Karpas-422 (cell line): ENCODE data around the gene ANKZF1. TPM values are rescaled to one million over a fixed set of nuclear protein-coding genes. Genes with fewer than 3 reads are reported as not detected.

ENCODE experiments used
- DNase-seq: peaks from one replicate; pipeline ENCODE4 v3.0.0-alpha.2; 2015
- H2AFZ ChIP-seq: fragments of 200-600 bp; sonication (generic); 2 replicates; pipeline ENCODE4 v1.6.1; 2014; ENCODE audit warnings: antibody characterized with exemption, low read length, mixed read lengths
- H3K27ac ChIP-seq: fragments of 200-600 bp; sonication (generic); 2 replicates; pipeline ENCODE4 v1.5.1; 2014; ENCODE audit warnings: mild to moderate bottlenecking, low read length, moderate library complexity
- H3K27me3 ChIP-seq: fragments of 200-600 bp; sonication (generic); 2 replicates; pipeline ENCODE4 v1.6.1; 2014; ENCODE audit warnings: low read length, mixed read lengths
- H3K36me3 ChIP-seq: fragments of 200-600 bp; sonication (generic); 2 replicates; pipeline ENCODE4 v1.6.1; 2014; ENCODE audit warnings: low read length, mixed read lengths; ENCODE audit not compliant: insufficient read depth
- H3K4me1 ChIP-seq: fragments of 200-600 bp; sonication (generic); 2 replicates; pipeline ENCODE4 v1.6.1; 2014; ENCODE audit warnings: mild to moderate bottlenecking, low read length, mixed read lengths
- H3K4me2 ChIP-seq: fragments of 200-600 bp; sonication (generic); 2 replicates; pipeline ENCODE4 v1.6.1; 2014; ENCODE audit warnings: low read length, low read depth, mild to moderate bottlenecking; ENCODE audit not compliant: poor library complexity, severe bottlenecking
- H3K4me3 ChIP-seq: fragments of 200-600 bp; sonication (generic); 2 replicates; pipeline ENCODE4 v1.5.1; 2014; ENCODE audit warnings: mild to moderate bottlenecking, antibody characterized with exemption, low read length, mixed read lengths
- H3K79me2 ChIP-seq: fragments of 200-600 bp; sonication (generic); 2 replicates; pipeline ENCODE4 v1.6.1; 2014; ENCODE audit warnings: mild to moderate bottlenecking, low read length, mixed read lengths
- H3K9ac ChIP-seq: fragments of 200-600 bp; sonication (generic); 2 replicates; pipeline ENCODE4 v1.6.0; 2014; ENCODE audit warnings: low read length
- H3K9me2 ChIP-seq: fragments of 200-600 bp; sonication (generic), shearing (Covaris generic); replicated peaks from 2 replicates; pipeline ENCODE4 v1.6.0; 2014; ENCODE audit warnings: mild to moderate bottlenecking, low read length, moderate library complexity; ENCODE audit not compliant: insufficient read depth
- H3K9me3 ChIP-seq: fragments of 300-700, 200-600 bp; sonication (generic); 2 replicates; pipeline ENCODE4 v1.6.1; 2014; ENCODE audit warnings: low read length, mixed read lengths
- H4K20me1 ChIP-seq: fragments of 200-600 bp; sonication (generic); 2 replicates; pipeline ENCODE4 v1.6.1; 2014; ENCODE audit warnings: mild to moderate bottlenecking, antibody characterized with exemption, low read length, low read depth; ENCODE audit not compliant: insufficient read depth
- total RNA-seq: library from RNA; depleted of rRNA; stranded (reverse); fragments of >200 nt; shearing (Covaris generic); gene quantifications from 2 replicates; pipeline ENCODE4 v1.2.3, GENCODE V29; 2014; ENCODE audit warnings: low replicate concordance

ANKZF1 gene
- total RNA-seq, 1 experiment from 2014 or later: 159 TPM

- H3K9me2 ChIP-seq: no peaks in the 10 kb centered on the region
- peak within 1 kb of the TSS; percentile 85 for H3K4me2 ChIP-seq
- H2AFZ ChIP-seq: peak within 1 kb of the TSS; percentile 80
- peaks cover 6% of the 10 kb centered on the region for H3K9me3 ChIP-seq
- peak; percentile 98 for DNase-seq
- peaks cover 16% of the 10 kb centered on the region for H3K4me1 ChIP-seq
- H3K27me3 ChIP-seq: no peaks in the 10 kb centered on the region
- peaks cover 9% of the 10 kb centered on the region for H3K36me3 ChIP-seq
- H3K27ac ChIP-seq: peak within 1 kb of the TSS; percentile 68
- H3K9ac ChIP-seq: peak within 1 kb of the TSS; percentile 86
- H4K20me1 ChIP-seq: no peaks in the 10 kb centered on the region
- H3K4me3 ChIP-seq: peak within 1 kb of the TSS; percentile 76
- H3K79me2 ChIP-seq: no peaks in the 10 kb centered on the region
These were observed 23.1 kb upstream of the ANKZF1 start, which contains the start of gene ZFAND2B for GRCh38 chr2:219206328-219207133. Gene ZFAND2B (plus strand): TSS chr2:219206782. CDS start chr2:219206988, 206 bp downstream.

GRCh38 chr2:219207134-219207883, 22.3 kb upstream of the ANKZF1 start:
- H3K4me3 ChIP-seq: peak overlapping the region; percentile 76
- peak overlapping the region; percentile 68; the same call in 1 of the 2 replicates for H3K27ac ChIP-seq
- no peaks in the 10 kb centered on the region for H3K79me2 ChIP-seq
- H4K20me1 ChIP-seq: no peaks in the 10 kb centered on the region
- DNase-seq: peak; percentile 41
- H3K36me3 ChIP-seq: peaks cover 9% of the 10 kb centered on the region
- peaks cover 16% of the 10 kb centered on the region for H3K4me1 ChIP-seq
- peaks cover 6% of the 10 kb centered on the region for H3K9me3 ChIP-seq
- H3K4me2 ChIP-seq: peak overlapping the region; percentile 85
- no peaks in the 10 kb centered on the region for H3K27me3 ChIP-seq
- no peaks in the 10 kb centered on the region for H3K9me2 ChIP-seq
- H3K9ac ChIP-seq: peak overlapping the region; percentile 86
- H2AFZ ChIP-seq: no peak overlapping the region

GRCh38 chr2:219207884-219208740, 21.5 kb upstream of the ANKZF1 start:
- Histone ChIP-seq H3K4me2 (peak overlapping the region; percentile 85), H3K4me3 (peak overlapping the region; percentile 76; the same call in 1 of the 2 replicates)

DNA sequence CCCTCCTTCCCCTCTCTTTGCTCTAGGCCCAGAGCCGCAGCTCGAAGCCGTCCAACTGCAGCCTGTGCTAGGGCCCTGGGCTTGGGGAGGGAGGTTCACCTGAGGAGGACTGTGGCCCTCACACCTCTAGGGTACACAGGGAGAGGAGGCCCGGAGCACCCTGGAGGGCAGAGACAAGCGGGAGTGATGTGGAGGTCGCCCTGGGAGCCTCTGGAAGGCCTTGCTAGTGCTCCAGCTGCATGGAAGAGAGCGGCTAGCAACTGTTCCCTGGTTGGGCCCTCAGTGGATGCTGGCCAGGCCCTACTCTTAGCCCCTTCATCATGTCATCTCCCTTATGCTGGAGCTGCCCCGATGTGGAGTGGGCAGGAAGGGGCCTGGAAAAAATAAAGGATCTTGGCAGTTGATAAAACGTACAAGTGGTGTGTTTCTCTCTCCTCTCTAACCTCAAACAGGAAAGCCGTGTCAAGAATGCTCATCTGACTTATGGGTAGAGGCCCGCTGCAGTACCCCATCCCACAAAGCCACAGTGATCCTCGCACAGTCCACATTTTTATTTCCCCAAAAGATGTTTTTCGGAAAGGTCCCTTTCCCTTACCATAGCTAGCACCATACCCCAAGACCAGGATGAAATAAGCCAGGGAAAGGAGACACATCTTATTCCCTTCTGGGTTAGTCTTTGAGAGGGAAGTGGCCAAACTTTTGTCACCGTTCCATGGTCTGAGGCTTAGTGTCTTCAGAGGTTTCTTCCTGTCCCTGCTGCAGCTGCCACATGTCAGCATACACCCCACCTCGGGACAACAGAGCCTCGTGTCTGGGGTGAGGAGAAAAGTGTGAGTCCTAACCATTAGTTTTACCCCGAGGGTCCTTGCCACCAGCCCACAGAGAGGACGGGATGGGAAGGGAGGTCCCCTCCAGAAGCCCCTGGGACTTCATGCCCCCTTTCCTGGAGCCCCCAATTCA, 20.1 kb upstream of the ANKZF1 start:
- Histone ChIP-seq H3K4me1 (peaks cover 16% of the 10 kb centered on the region), H3K79me2 (no peaks in the 10 kb centered on the region), H3K27me3 (no peaks in the 10 kb centered on the region), H4K20me1 (no peaks in the 10 kb centered on the region), H3K4me2 (no peak overlapping the region), H3K27ac (no peak overlapping the region), H2AFZ (no peak overlapping the region), H3K4me3 (no peak overlapping the region), H3K36me3 (peaks cover 23% of the 10 kb centered on the region), H3K9me3 (peaks cover 4% of the 10 kb centered on the region), H3K9me2 (no peaks in the 10 kb centered on the region), H3K9ac (no peak overlapping the region)
- peak; percentile 34 for DNase-seq

More at GRCh38 chr2:219207884-219208740, 21.5 kb upstream of the ANKZF1 start:
- Histone ChIP-seq H3K9me2 (no peaks in the 10 kb centered on the region), H3K27ac (no peak overlapping the region), H3K36me3 (peaks cover 13% of the 10 kb centered on the region), H2AFZ (no peak overlapping the region), H4K20me1 (no peaks in the 10 kb centered on the region), H3K9me3 (peaks cover 6% of the 10 kb centered on the region), H3K4me1 (peaks cover 16% of the 10 kb centered on the region), H3K79me2 (no peaks in the 10 kb centered on the region), H3K9ac (peak overlapping the region; percentile 86), H3K27me3 (no peaks in the 10 kb centered on the region)
- DNase-seq: peak; percentile 37

GRCh38 chr2:219210196-219210885, 19.3 kb upstream of the ANKZF1 start:
- H2AFZ ChIP-seq: no peak overlapping the region
- peaks cover 16% of the 10 kb centered on the region for H3K4me1 ChIP-seq
- no peaks in the 10 kb centered on the region for H3K9me3 ChIP-seq
- H3K27ac ChIP-seq: no peak overlapping the region
- H3K4me2 ChIP-seq: no peak overlapping the region
- peaks cover 31% of the 10 kb centered on the region for H3K36me3 ChIP-seq
- 0 out of 2 replicates have a peak, but pooled peaks cover 2% of the 10 kb centered on the region for H3K79me2 ChIP-seq
- DNase-seq: peak; percentile 10
- no peaks in the 10 kb centered on the region for H3K27me3 ChIP-seq
- H3K9ac ChIP-seq: no peak overlapping the region
- H3K9me2 ChIP-seq: no peaks in the 10 kb centered on the region
- no peak overlapping the region for H3K4me3 ChIP-seq
- no peaks in the 10 kb centered on the region for H4K20me1 ChIP-seq

DNA sequence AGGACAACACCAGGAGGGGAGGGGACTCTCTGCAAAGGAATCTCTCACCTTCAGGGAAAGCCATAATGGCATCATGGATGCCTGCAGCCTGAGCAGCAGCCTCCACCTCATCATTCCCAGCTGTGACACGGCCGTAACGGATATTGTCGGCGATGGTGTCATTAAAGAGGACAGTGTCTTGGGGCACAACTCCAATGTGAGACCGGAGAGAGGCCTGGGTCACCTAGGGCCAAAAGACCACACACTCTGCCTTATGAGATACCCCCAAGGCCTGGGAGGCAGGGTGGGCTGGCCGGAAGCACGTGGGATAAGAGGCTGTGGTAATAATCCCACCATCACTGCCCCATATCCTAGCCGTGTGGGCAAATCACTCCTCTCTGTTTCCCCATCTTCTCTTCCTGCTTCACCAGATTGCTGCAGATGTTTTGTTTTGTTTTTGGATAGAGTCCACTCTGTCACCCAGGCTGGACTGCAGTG, 18.7 kb upstream of the ANKZF1 start:
- no peak overlapping the region for H3K9ac ChIP-seq
- no peak overlapping the region for H3K27ac ChIP-seq
- H3K9me2 ChIP-seq: no peaks in the 10 kb centered on the region
- peak; percentile 32 for DNase-seq
- H2AFZ ChIP-seq: no peak overlapping the region
- H3K27me3 ChIP-seq: no peaks in the 10 kb centered on the region
- 0 out of 2 replicates have a peak, but pooled peaks cover 6% of the 10 kb centered on the region for H3K79me2 ChIP-seq
- H3K4me2 ChIP-seq: no peak overlapping the region
- no peaks in the 10 kb centered on the region for H4K20me1 ChIP-seq
- H3K9me3 ChIP-seq: no peaks in the 10 kb centered on the region
- H3K36me3 ChIP-seq: peaks cover 31% of the 10 kb centered on the region
- no peak overlapping the region for H3K4me3 ChIP-seq
- peaks cover 14% of the 10 kb centered on the region for H3K4me1 ChIP-seq
